Mammary epithelial cell (primary cell): ENCODE results near the gene OR11G2.
"Not testable (repeated sequence)": the region's sequence is repeated elsewhere in the genome, so short reads cannot be mapped to it uniquely, and the experiment has no call there.

ENCODE experiments used
- EZH2 ChIP-seq: IDR thresholded peaks from 2 replicates; pipeline ENCODE4 v1.6.1; 2012; ENCODE audit warnings: low read length, inconsistent platforms, borderline replicate concordance
- TF ChIP-seq, protein P1 (sequence below), 2 donors: IDR thresholded peaks in 1 of 2; conservative IDR thresholded peaks in 1 of 2; 2 replicates each; pipeline ENCODE4 v1.5.1; 2011 to 2012; ENCODE audit warnings: inconsistent platforms in 2 of 2, low read length in 2 of 2, mild to moderate bottlenecking in 2 of 2, control low read depth in 1 of 2, low read depth in 1 of 2; ENCODE audit not compliant: insufficient read depth in 1 of 2; ENCODE audit errors: extremely low read depth in 1 of 2

DNA sequence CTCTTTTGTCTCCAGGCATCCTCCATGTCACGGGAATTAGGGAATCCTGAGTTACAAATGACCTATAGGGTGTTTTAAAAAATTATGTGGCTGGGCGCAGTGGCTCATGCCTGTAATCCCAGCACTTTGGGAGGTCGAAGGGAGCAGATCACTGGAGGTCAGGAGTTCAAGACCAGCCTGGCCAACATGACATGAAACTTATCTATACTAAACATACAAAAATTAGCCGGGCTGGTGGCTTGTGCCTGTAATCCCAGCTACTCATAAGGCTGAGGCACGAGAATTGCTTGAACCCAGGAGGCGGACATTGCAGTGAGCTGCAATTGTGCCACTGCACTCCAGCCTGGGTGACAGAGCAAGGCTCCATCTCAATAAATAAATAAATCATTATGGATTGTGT, 4.5 kb downstream of the OR11G2 start:
- TF ChIP-seq, protein P1, sequence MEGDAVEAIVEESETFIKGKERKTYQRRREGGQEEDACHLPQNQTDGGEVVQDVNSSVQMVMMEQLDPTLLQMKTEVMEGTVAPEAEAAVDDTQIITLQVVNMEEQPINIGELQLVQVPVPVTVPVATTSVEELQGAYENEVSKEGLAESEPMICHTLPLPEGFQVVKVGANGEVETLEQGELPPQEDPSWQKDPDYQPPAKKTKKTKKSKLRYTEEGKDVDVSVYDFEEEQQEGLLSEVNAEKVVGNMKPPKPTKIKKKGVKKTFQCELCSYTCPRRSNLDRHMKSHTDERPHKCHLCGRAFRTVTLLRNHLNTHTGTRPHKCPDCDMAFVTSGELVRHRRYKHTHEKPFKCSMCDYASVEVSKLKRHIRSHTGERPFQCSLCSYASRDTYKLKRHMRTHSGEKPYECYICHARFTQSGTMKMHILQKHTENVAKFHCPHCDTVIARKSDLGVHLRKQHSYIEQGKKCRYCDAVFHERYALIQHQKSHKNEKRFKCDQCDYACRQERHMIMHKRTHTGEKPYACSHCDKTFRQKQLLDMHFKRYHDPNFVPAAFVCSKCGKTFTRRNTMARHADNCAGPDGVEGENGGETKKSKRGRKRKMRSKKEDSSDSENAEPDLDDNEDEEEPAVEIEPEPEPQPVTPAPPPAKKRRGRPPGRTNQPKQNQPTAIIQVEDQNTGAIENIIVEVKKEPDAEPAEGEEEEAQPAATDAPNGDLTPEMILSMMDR (conservative IDR thresholded peaks at IDR 0.05 in 1 of 2, IDR thresholded peaks at IDR 0.05 in 1 of 2; ENCODE audit: extremely low read depth in 1 of 2, insufficient read depth in 1 of 2, low read depth in 1 of 2, low read length in 2 of 2), result not testable (repeated sequence)
- not testable (repeated sequence) for TF ChIP-seq EZH2
